Measurements from ENCODE around the gene ZNF441.

The ZNF441 gene

GRCh38 chr19:11797491-11797890 lies 30.7 kb downstream of the ZNF441 start:
- TF ChIP-seq CTCF (conservative IDR thresholded peaks at IDR 0.05; ENCODE audit: low read depth), result peak; percentile 93
- ChIA-PET POLR2A (ENCODE audit: low non-redundant PET) (interaction anchor here (0.6 kb wide), 1 partner anchor 57 kb away, joined by 3 read pairs; no protein-coding TSS in a partner anchor), CTCF (interaction anchor here (0.6 to 2.7 kb wide), 16 partner anchors 15 to 343 kb away, joined by 3 to 28 read pairs (median 4); partner anchors contain the start of gene ZNF844)
- H3K27ac ChIP-seq, result peak overlapping the region; percentile 67
- DNase-seq (ENCODE audit: low spot score), result peak; percentile 93

GRCh38 chr19:11798391-11799330 lies 31.9 kb downstream of the ZNF441 start, which contains the start of gene ZNF491:
ZNF491 (plus strand) TSS chr19:11798523; CDS start chr19:11805954, 7,431 bp downstream.
- CTCF ChIA-PET, result interaction anchor here (0.6 to 2.7 kb wide), 10 partner anchors 11 to 822 kb away, joined by 3 to 28 read pairs (median 6); partner anchors contain the start of genes ZNF440 and ZNF844
- 0 out of 2 replicates have a peak, but pooled peaks have one; percentile 20 for TF ChIP-seq CTCF (conservative IDR thresholded peaks at IDR 0.05; ENCODE audit: low read depth)
- POLR2A ChIA-PET (ENCODE audit: low non-redundant PET), result no interaction called here
- H3K27ac ChIP-seq, result peak within 1 kb of the TSS; percentile 67
- peak; percentile 97 for DNase-seq (ENCODE audit: low spot score)

- CTCF ChIA-PET, result no interaction called here
- H3K27ac ChIP-seq, result no peak overlapping the region
- TF ChIP-seq CTCF (conservative IDR thresholded peaks at IDR 0.05; ENCODE audit: low read depth), result no peak
- DNase-seq (ENCODE audit: low spot score), result no peak
- POLR2A ChIA-PET (ENCODE audit: low non-redundant PET), result no interaction called here
These were observed 39.7 kb downstream of the ZNF441 start for GRCh38 chr19:11806354-11807098.

GRCh38 chr19:11807099-11807380 lies 40.2 kb downstream of the ZNF441 start:
- TF ChIP-seq CTCF (conservative IDR thresholded peaks at IDR 0.05; ENCODE audit: low read depth), result no peak
- CTCF ChIA-PET, result no interaction called here

GRCh38 chr19:11813703-11814028 lies 46.9 kb downstream of the ZNF441 start:
- no peak for TF ChIP-seq CTCF (conservative IDR thresholded peaks at IDR 0.05; ENCODE audit: low read depth)
- H3K27ac ChIP-seq, result peak overlapping the region; percentile 95
- DNase-seq (ENCODE audit: low spot score), result no peak
- ChIA-PET CTCF (interaction anchor here (0.6 to 1.0 kb wide), 2 partner anchors 15 to 343 kb away, joined by 3 to 6 read pairs; partner anchors contain the start of genes ZNF491 and ZNF625), POLR2A (ENCODE audit: low non-redundant PET) (interaction anchor here (0.6 kb wide), 3 partner anchors 60 to 178 kb away, joined by 3 to 6 read pairs (median 3); no protein-coding TSS in a partner anchor)

More at GRCh38 chr19:11807099-11807380, 40.2 kb downstream of the ZNF441 start:
- no peak for DNase-seq (ENCODE audit: low spot score)
- H3K27ac ChIP-seq, result no peak overlapping the region
- POLR2A ChIA-PET (ENCODE audit: low non-redundant PET), result no interaction called here

All from RWPE1 (cell line).